HCT116 (cell line): Measurements from ENCODE around the gene ZP1. TPM values are rescaled to one million over a fixed set of nuclear protein-coding genes. Genes with fewer than 3 reads are reported as not detected.
A peak's percentile ranks its signal among the peaks of the same experiment; 100 is the strongest.

Source experiments
- ATF3 ChIP-seq: IDR thresholded peaks from 2 replicates; pipeline ENCODE4 v1.6.1; 2012
- CBX3 ChIP-seq: IDR thresholded peaks from 2 replicates; pipeline ENCODE4 v1.6.1; 2012; ENCODE audit warnings: low read depth
- EGR1 ChIP-seq: IDR thresholded peaks from 2 replicates; pipeline ENCODE4 v1.6.1; 2012; ENCODE audit warnings: low read depth
- ELF1 ChIP-seq: IDR thresholded peaks from 2 replicates; pipeline ENCODE4 v1.6.1; 2012; ENCODE audit warnings: low read depth, borderline replicate concordance
- POLR2A ChIP-seq: IDR thresholded peaks from 2 replicates; pipeline ENCODE4 v1.7.0; 2011; ENCODE audit warnings: borderline replicate concordance; ENCODE audit not compliant: insufficient read depth, insufficient read length; ENCODE audit errors: extremely low read depth
- REST ChIP-seq: IDR thresholded peaks from 2 replicates; pipeline ENCODE4 v1.6.1; 2012; ENCODE audit warnings: low read depth
- SIN3A ChIP-seq: IDR thresholded peaks from 2 replicates; pipeline ENCODE4 v1.6.1; 2012; ENCODE audit warnings: low read depth
- SP1 ChIP-seq: IDR thresholded peaks from 2 replicates; pipeline ENCODE4 v1.6.1; 2012; ENCODE audit warnings: low read depth
- YY1 ChIP-seq: IDR thresholded peaks from 2 replicates; pipeline ENCODE4 v1.6.1; 2011; ENCODE audit warnings: low read length, low read depth, moderate library complexity, mild to moderate bottlenecking; ENCODE audit not compliant: insufficient replicate concordance; ENCODE audit errors: extremely low read depth
- total RNA-seq: library from RNA; stranded (reverse); gene quantifications from one replicate; pipeline ENCODE4 v1.2.1, GENCODE V29; 2021; ENCODE audit not compliant: unreplicated experiment

ZP1 gene
- total RNA-seq, 1 experiment from 2014 or later = not detected

- TF ChIP-seq YY1 = peak; percentile 69
- no peak for TF ChIP-seq EGR1
- TF ChIP-seq ELF1 = no peak
- TF ChIP-seq ATF3 = no peak
- TF ChIP-seq SIN3A = no peak
- peak; percentile 89 for TF ChIP-seq SP1
- TF ChIP-seq REST = no peak
- TF ChIP-seq POLR2A = no peak
- TF ChIP-seq CBX3 = peak; percentile 89; the same call in 1 of the 2 replicates
Measured at GRCh38 chr11:60924110-60924905, 57.0 kb downstream of the ZP1 start, which contains the start of gene TMEM132A (continued).

Other genes with a start within 250 kb of the ZP1 start
- gene MS4A8, start 167.9 kb upstream of the ZP1 start, total RNA-seq = 0.17 TPM
- gene MS4A18, start 142.8 kb upstream of the ZP1 start, total RNA-seq = not detected
- gene MS4A15, start 110.7 kb upstream of the ZP1 start, total RNA-seq = 1.5 TPM
- gene MS4A10, start 82.2 kb upstream of the ZP1 start, total RNA-seq = not detected
- 69.6 TPM for gene CCDC86, start 25.4 kb upstream of the ZP1 start, total RNA-seq
- gene PTGDR2, start 11.6 kb upstream of the ZP1 start, total RNA-seq = 0.12 TPM
- gene PRPF19, start 39.0 kb downstream of the ZP1 start, total RNA-seq = 156 TPM
- 44.4 TPM for gene TMEM109, start 46.6 kb downstream of the ZP1 start, total RNA-seq
- gene TMEM132A, start 56.9 kb downstream of the ZP1 start, total RNA-seq = 120 TPM
- gene SLC15A3, start 84.6 kb downstream of the ZP1 start, total RNA-seq = not detected
- 1.4 TPM for gene CD6, start 104.1 kb downstream of the ZP1 start, total RNA-seq
- gene CD5, start 234.9 kb downstream of the ZP1 start, total RNA-seq = 0.22 TPM